Aortic smooth muscle cell (primary cell): ENCODE results near the gene PNPLA8. TPM values are rescaled to one million over a fixed set of nuclear protein-coding genes. Genes with fewer than 3 reads are reported as not detected.

ENCODE experiments used
- total RNA-seq: library from RNA; depleted of rRNA; stranded (reverse); fragments of >200 nt; gene quantifications from 2 replicates; pipeline ENCODE4 v1.2.3, GENCODE V29; 2014

The PNPLA8 gene
- 33.7 and 34.2 TPM in 2 replicates for total RNA-seq

GRCh38 chr7:108525985-108526767 lies at the start of gene PNPLA8:
PNPLA8 (minus strand) TSS chr7:108526135; CDS start chr7:108515491, 10,644 bp downstream.

DNA sequence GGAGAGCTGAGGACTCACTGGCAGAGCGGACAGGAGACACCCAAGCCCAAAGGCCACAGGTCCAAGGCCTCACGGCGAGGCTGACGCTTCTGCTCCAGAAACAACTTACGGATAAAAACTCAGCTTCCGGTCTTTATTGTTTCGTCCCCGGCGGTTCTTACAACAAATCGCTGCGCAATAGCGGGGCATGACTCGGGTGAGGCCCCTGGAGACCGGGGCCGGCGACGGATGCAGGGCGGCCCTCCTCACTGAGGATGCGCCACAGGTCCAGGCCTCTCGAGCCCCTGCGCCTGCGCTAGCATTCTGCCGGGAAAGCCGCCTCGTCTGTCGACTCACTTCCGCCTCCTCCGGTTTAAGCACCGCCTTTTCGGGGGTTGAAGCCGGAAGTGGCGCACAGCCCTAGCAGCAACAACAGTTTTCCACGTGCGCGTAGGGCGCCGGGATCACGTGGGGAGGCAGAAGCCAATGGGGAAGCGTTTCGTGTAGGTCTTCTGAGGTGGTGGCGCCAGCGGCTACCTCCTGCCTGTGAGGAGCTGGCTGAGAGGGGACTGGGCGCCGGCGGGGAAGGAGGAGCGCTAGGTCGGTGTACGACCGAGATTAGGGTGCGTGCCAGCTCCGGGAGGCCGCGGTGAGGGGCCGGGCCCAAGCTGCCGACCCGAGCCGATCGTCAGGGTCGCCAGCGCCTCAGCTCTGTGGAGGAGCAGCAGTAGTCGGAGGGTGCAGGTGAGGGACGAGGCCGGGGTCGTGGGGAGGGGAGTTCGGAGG lies 43.6 kb upstream of the PNPLA8 start, which contains the start of the genes DNAJB9 and THAP5:
Gene DNAJB9, plus strand, starts transcription at position 494 of the 765 bp plus-strand sequence. CDS start 1,853 bp downstream, outside the sequence.
Gene THAP5, minus strand, starts transcription at position 326 of the 765 bp plus-strand sequence. Its CDS starts 137 bp downstream, at position 189.

DNA sequence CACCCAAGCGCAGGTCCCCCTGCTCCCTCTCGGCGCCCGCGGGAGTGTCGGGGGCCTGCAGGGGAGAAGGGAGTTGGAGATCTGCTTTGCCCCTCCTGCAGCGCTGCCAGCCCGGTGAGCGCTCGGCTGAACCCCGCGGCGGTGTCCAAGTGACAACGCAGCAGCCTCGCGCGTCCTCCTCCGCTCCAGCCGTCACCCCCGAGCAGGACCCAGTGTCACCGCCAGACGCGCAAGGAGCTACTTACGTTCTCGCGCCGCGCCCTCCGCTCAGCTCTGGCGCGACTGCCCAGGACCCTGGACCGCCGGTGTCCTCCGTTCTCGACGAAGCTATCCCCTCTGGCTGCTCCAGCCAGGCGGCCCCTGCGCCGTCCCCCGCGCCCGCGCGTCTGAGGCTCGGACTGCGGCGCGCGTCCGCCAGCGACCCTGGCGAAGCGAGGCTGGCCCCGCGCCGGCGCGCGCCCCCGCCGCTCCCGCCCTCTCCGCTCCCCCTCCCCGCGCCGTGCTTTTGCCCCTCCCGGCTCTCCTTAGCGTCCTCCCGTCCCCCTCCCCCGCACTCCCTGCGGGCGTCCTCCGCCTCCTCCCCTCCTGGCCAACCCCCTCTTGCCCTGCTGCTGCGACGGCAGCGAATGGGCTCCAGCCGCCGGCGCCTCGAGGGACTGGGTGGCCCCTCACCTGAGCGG lies 69.8 kb downstream of the PNPLA8 start, which contains the start of gene NRCAM:
Gene NRCAM, minus strand, starts transcription at position 439 of the 680 bp plus-strand sequence. CDS start 216,372 bp downstream, outside the sequence.

Other genes with a start within 250 kb of the PNPLA8 start
- gene NRCAM, start 69.7 kb downstream of the PNPLA8 start, total RNA-seq = 1.6 and 2.5 TPM in 2 replicates
- 22.5 and 26.2 TPM in 2 replicates for gene THAP5, start 43.6 kb upstream of the PNPLA8 start, total RNA-seq
- gene DNAJB9, start 43.7 kb upstream of the PNPLA8 start, total RNA-seq = 32.8 and 44.7 TPM in 2 replicates